SKM-1 treated with dmso at 0.1 percent for 144 hours (cell line): Measurements from ENCODE around the gene VIT.
A peak's percentile ranks its signal among the peaks of the same experiment; 100 is the strongest.

Experiments
- DNase-seq: peaks from one replicate; lab custom pipeline; 2025; ENCODE audit not compliant: unreplicated experiment; lab: John Stamatoyannopoulos, UW

The VIT gene

GRCh38 chr2:36696533-36696932, at the start of gene VIT:
TSS of gene VIT (plus strand) at chr2:36696707. CDS start at chr2:36716371, 19,664 bp downstream.
- DNase-seq = no peak

GRCh38 chr2:36650031-36650829, 46.3 kb upstream of the VIT start:
- no peak for DNase-seq

GRCh38 chr2:36653155-36653554, 43.4 kb upstream of the VIT start:
- DNase-seq = no peak

- no peak for DNase-seq
Observed at GRCh38 chr2:36653967-36654694, 42.4 kb upstream of the VIT start.

- no peak for DNase-seq
Observed at GRCh38 chr2:36655453-36655852, 41.1 kb upstream of the VIT start.

- no peak for DNase-seq
Observed at GRCh38 chr2:36657703-36658102, 38.8 kb upstream of the VIT start.

- no peak for DNase-seq
Observed at GRCh38 chr2:36658277-36658748, 38.2 kb upstream of the VIT start.

- DNase-seq = no peak
Observed at GRCh38 chr2:36659218-36659617, 37.3 kb upstream of the VIT start.

GRCh38 chr2:36659872-36660312, 36.6 kb upstream of the VIT start:
- no peak for DNase-seq

- no peak for DNase-seq
Observed at GRCh38 chr2:36662638-36663037, 33.9 kb upstream of the VIT start.

GRCh38 chr2:36663295-36663694, 33.2 kb upstream of the VIT start:
- DNase-seq = no peak

- peak; percentile 52 for DNase-seq
Observed at GRCh38 chr2:36663851-36664695, 32.4 kb upstream of the VIT start.

GRCh38 chr2:36664696-36665076, 31.8 kb upstream of the VIT start:
- DNase-seq = no peak

- DNase-seq = no peak
Observed at GRCh38 chr2:36667931-36668330, 28.6 kb upstream of the VIT start.

- no peak for DNase-seq
Observed at GRCh38 chr2:36670881-36671595, 25.5 kb upstream of the VIT start.

GRCh38 chr2:36671731-36672130, 24.8 kb upstream of the VIT start:
- no peak for DNase-seq

- DNase-seq = no peak
Observed at GRCh38 chr2:36672199-36672598, 24.3 kb upstream of the VIT start.

- no peak for DNase-seq
Observed at GRCh38 chr2:36675579-36676282, 20.8 kb upstream of the VIT start.

- DNase-seq = no peak
Observed at GRCh38 chr2:36676364-36676763, 20.1 kb upstream of the VIT start.

- DNase-seq = peak; percentile 59
Observed at GRCh38 chr2:36677386-36677785, 19.1 kb upstream of the VIT start.
